Measurements from ENCODE around the gene ZNF688. TPM values are rescaled to one million over a fixed set of nuclear protein-coding genes. Genes with fewer than 3 reads are reported as not detected.
"Not testable (repeated sequence)": the region's sequence is repeated elsewhere in the genome, so short reads cannot be mapped to it uniquely, and the experiment has no call there.

ZNF688 gene
- total and polyA plus RNA-seq, 9 of the 15 experiments (the other 6 are each of a cell fraction or from before 2014, with no cell fraction given), result 0.48 to 12.9 (median 4.5) TPM

DNA sequence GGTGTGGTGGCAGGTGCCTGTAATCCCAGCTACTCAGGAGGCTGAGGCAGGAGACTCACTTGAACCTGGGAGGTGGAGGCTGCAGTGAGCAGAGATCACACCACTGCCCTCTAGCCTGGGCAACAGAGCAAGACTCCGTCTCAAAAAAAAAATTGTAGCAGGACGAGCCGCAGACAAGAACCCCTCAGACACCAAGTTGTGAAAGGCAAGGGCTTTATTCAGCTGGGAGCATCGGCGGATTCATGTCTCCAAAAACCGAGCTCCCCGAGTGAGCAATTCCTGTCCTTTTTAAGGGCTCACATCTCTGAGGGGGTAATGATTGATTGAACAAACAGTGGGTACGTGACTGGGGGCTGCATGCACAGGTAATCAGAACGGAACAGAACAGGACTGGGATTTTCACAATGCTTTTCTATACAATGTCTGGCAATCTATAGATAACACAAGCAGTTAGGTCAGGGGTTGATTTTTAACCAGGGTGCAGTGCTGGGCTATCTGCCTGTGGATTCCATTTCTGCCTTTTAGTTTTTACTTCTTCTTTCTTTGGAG lies 30.5 kb downstream of the ZNF688 start (continued):
- TF ChIP-seq FOXA3 (CRISPR knock-in tag; conservative IDR thresholded peaks at IDR 0.05 in 1 of 2, IDR thresholded peaks at IDR 0.05 in 1 of 2) (0 out of 4 replicates have a peak, but pooled peaks of 1 of the 2 experiments have one; percentile 65), TAL1 (IDR thresholded peaks at IDR 0.05) (peak; percentile 84), RCOR1 (IDR thresholded peaks at IDR 0.05; ENCODE audit: borderline replicate concordance in 1 of 2, low read depth in 2 of 2, low read length in 2 of 2) (peak; percentile 75 to 88), CBFA2T2 (conservative IDR thresholded peaks at IDR 0.05) (peak; percentile 86), SMARCA4 (IDR thresholded peaks at IDR 0.05) (peak; percentile 47; the same call in 1 of the 2 replicates), BCOR (IDR thresholded peaks at IDR 0.05) (peak; percentile 58), HDAC1 (IDR thresholded peaks at IDR 0.05) (peak in 1 of 2 experiments; percentile 92; a peak in 2 of 4 replicates), MEIS2 (IDR thresholded peaks at IDR 0.05; ENCODE audit: partially characterized antibody) (peak; percentile 72), KLF16 (IDR thresholded peaks at IDR 0.05) (peak; percentile 65; the same call in 1 of the 2 replicates), KDM1A (IDR thresholded peaks at IDR 0.05) (peak; percentile 96 to 98), KAT7 (CRISPR knock-in tag; IDR thresholded peaks at IDR 0.05; ENCODE audit: borderline replicate concordance) (peak; percentile 25; the same call in 1 of the 2 replicates), ARNT (IDR thresholded peaks at IDR 0.05) (peak; percentile 82 to 86; a peak in 3 of 4 replicates), NFIC (IDR thresholded peaks at IDR 0.05) (peak; percentile 66), JUND (tag; IDR thresholded peaks at IDR 0.05; ENCODE audit: borderline replicate concordance, low read depth, low read length) (peak; percentile 19; the same call in 1 of the 3 replicates), CBFA2T3 (IDR thresholded peaks at IDR 0.05) (peak; percentile 93), HDAC2 (IDR thresholded peaks at IDR 0.05) (peak; percentile 72; the same call in 1 of the 2 replicates), CXXC5 (CRISPR knock-in tag; IDR thresholded peaks at IDR 0.05) (0 out of 2 replicates have a peak, but pooled peaks have one; percentile 10), MTA2 (IDR thresholded peaks at IDR 0.05; ENCODE audit: low read depth) (peak; percentile 65), BHLHE40 (IDR thresholded peaks at IDR 0.05; ENCODE audit: low read length) (peak; percentile 59; the same call in 1 of the 2 replicates), ZEB2 (IDR thresholded peaks at IDR 0.05) (0 out of 2 replicates have a peak, but pooled peaks have one; percentile 13)
- TF ChIP-seq, protein P1, sequence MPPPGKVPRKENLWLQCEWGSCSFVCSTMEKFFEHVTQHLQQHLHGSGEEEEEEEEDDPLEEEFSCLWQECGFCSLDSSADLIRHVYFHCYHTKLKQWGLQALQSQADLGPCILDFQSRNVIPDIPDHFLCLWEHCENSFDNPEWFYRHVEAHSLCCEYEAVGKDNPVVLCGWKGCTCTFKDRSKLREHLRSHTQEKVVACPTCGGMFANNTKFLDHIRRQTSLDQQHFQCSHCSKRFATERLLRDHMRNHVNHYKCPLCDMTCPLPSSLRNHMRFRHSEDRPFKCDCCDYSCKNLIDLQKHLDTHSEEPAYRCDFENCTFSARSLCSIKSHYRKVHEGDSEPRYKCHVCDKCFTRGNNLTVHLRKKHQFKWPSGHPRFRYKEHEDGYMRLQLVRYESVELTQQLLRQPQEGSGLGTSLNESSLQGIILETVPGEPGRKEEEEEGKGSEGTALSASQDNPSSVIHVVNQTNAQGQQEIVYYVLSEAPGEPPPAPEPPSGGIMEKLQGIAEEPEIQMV (tag; conservative IDR thresholded peaks at IDR 0.05; ENCODE audit: low read depth), result 0 out of 2 replicates have a peak, but pooled peaks have one; percentile 22
- TF ChIP-seq, protein P2, sequence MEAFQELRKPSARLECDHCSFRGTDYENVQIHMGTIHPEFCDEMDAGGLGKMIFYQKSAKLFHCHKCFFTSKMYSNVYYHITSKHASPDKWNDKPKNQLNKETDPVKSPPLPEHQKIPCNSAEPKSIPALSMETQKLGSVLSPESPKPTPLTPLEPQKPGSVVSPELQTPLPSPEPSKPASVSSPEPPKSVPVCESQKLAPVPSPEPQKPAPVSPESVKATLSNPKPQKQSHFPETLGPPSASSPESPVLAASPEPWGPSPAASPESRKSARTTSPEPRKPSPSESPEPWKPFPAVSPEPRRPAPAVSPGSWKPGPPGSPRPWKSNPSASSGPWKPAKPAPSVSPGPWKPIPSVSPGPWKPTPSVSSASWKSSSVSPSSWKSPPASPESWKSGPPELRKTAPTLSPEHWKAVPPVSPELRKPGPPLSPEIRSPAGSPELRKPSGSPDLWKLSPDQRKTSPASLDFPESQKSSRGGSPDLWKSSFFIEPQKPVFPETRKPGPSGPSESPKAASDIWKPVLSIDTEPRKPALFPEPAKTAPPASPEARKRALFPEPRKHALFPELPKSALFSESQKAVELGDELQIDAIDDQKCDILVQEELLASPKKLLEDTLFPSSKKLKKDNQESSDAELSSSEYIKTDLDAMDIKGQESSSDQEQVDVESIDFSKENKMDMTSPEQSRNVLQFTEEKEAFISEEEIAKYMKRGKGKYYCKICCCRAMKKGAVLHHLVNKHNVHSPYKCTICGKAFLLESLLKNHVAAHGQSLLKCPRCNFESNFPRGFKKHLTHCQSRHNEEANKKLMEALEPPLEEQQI (IDR thresholded peaks at IDR 0.05), result 0 out of 2 replicates have a peak, but pooled peaks have one; percentile 20
- TF ChIP-seq JUND (IDR thresholded peaks at IDR 0.05; ENCODE audit: borderline replicate concordance, low read depth, low read length), result not testable (repeated sequence)
- TF ChIP-seq, protein P3, sequence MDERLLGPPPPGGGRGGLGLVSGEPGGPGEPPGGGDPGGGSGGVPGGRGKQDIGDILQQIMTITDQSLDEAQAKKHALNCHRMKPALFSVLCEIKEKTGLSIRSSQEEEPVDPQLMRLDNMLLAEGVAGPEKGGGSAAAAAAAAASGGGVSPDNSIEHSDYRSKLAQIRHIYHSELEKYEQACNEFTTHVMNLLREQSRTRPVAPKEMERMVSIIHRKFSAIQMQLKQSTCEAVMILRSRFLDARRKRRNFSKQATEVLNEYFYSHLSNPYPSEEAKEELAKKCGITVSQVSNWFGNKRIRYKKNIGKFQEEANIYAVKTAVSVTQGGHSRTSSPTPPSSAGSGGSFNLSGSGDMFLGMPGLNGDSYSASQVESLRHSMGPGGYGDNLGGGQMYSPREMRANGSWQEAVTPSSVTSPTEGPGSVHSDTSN (CRISPR knock-in tag; IDR thresholded peaks at IDR 0.05; ENCODE audit: low read depth), result not testable (repeated sequence)
- TF ChIP-seq, protein P3 (tag; conservative IDR thresholded peaks at IDR 0.05; ENCODE audit: low read depth), result peak; percentile 42; the same call in 1 of the 2 replicates
